Inferior parietal cortex (tissue), 1 donor: ENCODE measurements around the gene OXT.
"Not testable (repeated sequence)": the region's sequence is repeated elsewhere in the genome, so short reads cannot be mapped to it uniquely, and the experiment has no call there.

Experiments used
- DNase-seq: peaks from one replicate; pipeline ENCODE4 v3.0.0-alpha.2; 2016; ENCODE audit errors: extremely low spot score

OXT gene

GRCh38 chr20:3071610-3072529, at the start of gene OXT:
Gene OXT, plus strand, starts transcription at chr20:3071620. Its CDS starts 36 bp downstream, at chr20:3071656.
- DNase-seq: no peak

- no peak for DNase-seq
Measured at GRCh38 chr20:3021777-3022176, 49.6 kb upstream of the OXT start.

- not testable (repeated sequence) for DNase-seq
Measured at GRCh38 chr20:3022559-3023490, 48.6 kb upstream of the OXT start.

- no peak for DNase-seq
Measured at GRCh38 chr20:3027987-3028386, 43.4 kb upstream of the OXT start.

- no peak for DNase-seq
Measured at GRCh38 chr20:3031524-3032147, 39.8 kb upstream of the OXT start.

GRCh38 chr20:3032624-3033023, 38.8 kb upstream of the OXT start:
- no peak for DNase-seq

- DNase-seq: no peak
Measured at GRCh38 chr20:3037654-3038053, 33.8 kb upstream of the OXT start.

- DNase-seq: no peak
Measured at GRCh38 chr20:3038454-3038853, 33.0 kb upstream of the OXT start.

GRCh38 chr20:3039426-3039825, 32.0 kb upstream of the OXT start:
- no peak for DNase-seq

GRCh38 chr20:3040086-3040485, 31.3 kb upstream of the OXT start:
- DNase-seq: no peak

- no peak for DNase-seq
Measured at GRCh38 chr20:3041854-3042409, 29.5 kb upstream of the OXT start.

- no peak for DNase-seq
Measured at GRCh38 chr20:3042625-3043024, 28.8 kb upstream of the OXT start.

- DNase-seq: no peak
Measured at GRCh38 chr20:3043322-3043721, 28.1 kb upstream of the OXT start, which contains the start of gene GNRH2. Gene GNRH2, plus strand, starts transcription at chr20:3043622. Its CDS starts 793 bp downstream, at chr20:3044415.

GRCh38 chr20:3044336-3044965, 27.0 kb upstream of the OXT start:
- no peak for DNase-seq

GRCh38 chr20:3045042-3045815, 26.2 kb upstream of the OXT start:
- DNase-seq: peak; percentile 34

- DNase-seq: peak; percentile 85
Measured at GRCh38 chr20:3045816-3046676, 25.4 kb upstream of the OXT start, which contains the start of gene MRPS26. Gene MRPS26, plus strand, starts transcription at chr20:3046052. Its CDS starts 17 bp downstream, at chr20:3046069.

- DNase-seq: no peak
Measured at GRCh38 chr20:3046677-3047462, 24.6 kb upstream of the OXT start.
